A673 (cell line): ENCODE measurements around the gene PRAC1. TPM values are rescaled to one million over a fixed set of nuclear protein-coding genes. Genes with fewer than 3 reads are reported as not detected.

Experiments
- BruUV-seq: library from RNA; stranded (reverse); fragments of 400-500 nt; replicated peaks from 2 replicates; lab custom pipeline; 2021; lab: Mats Ljungman, UMichigan
- CTCF ChIA-PET: fragments of 300-600 bp; sonication (Branson Sonifier 250); formaldehyde crosslinking; loops from one replicate; lab custom pipeline; 2022; ENCODE audit warnings: antibody characterized with exemption; lab: Charles Lee
- POLR2A ChIA-PET: fragments of 300-600 bp; sonication (Branson Sonifier 250); formaldehyde crosslinking; loops from one replicate; lab custom pipeline; 2022; ENCODE audit warnings: antibody characterized with exemption; ENCODE audit not compliant: low non-redundant PET; lab: Charles Lee
- DNase-seq: peaks from one replicate; pipeline ENCODE4 v3.0.0-alpha.2; 2015; ENCODE audit warnings: low spot score
- H3K27ac ChIP-seq: fragments of 200-600 bp; sonication (generic); 2 replicates; pipeline ENCODE4 v1.5.1; 2016; ENCODE audit warnings: mixed run types, low read depth, mild to moderate bottlenecking, mixed read lengths, antibody characterized with exemption, low read length; ENCODE audit not compliant: poor library complexity, severe bottlenecking
- H3K27me3 ChIP-seq: fragments of 200-600 bp; sonication (generic); replicated peaks from 2 replicates; pipeline ENCODE4 v1.6.1; 2017; ENCODE audit warnings: mixed run types, low read depth, mild to moderate bottlenecking, mixed read lengths, antibody characterized with exemption, low read length; ENCODE audit not compliant: insufficient read depth, poor library complexity
- H3K36me3 ChIP-seq: fragments of 200-600 bp; sonication (generic); 2 replicates; pipeline ENCODE4 v1.6.1; 2016; ENCODE audit warnings: mixed run types, mild to moderate bottlenecking, mixed read lengths, antibody characterized with exemption, low read length; ENCODE audit not compliant: insufficient read depth, poor library complexity, severe bottlenecking
- H3K4me1 ChIP-seq: fragments of 200-600 bp; sonication (generic); 2 replicates; pipeline ENCODE4 v1.6.1; 2017; ENCODE audit warnings: mixed run types, mild to moderate bottlenecking, mixed read lengths, antibody characterized with exemption, low read length; ENCODE audit not compliant: insufficient read depth, poor library complexity, severe bottlenecking
- H3K4me3 ChIP-seq: fragments of 200-600 bp; sonication (generic); 2 replicates; pipeline ENCODE4 v1.5.1; 2016; ENCODE audit warnings: low read depth, mixed run types, mild to moderate bottlenecking, mixed read lengths, low read length; ENCODE audit not compliant: poor library complexity, severe bottlenecking
- H3K9me3 ChIP-seq: fragments of 200-600 bp; sonication (generic); 2 replicates; pipeline ENCODE4 v1.6.1; 2016; ENCODE audit warnings: mixed run types, low read depth, mild to moderate bottlenecking, mixed read lengths, antibody characterized with exemption, low read length; ENCODE audit not compliant: poor library complexity, severe bottlenecking
- CTCF ChIP-seq: fragments of 300-800, 200-600 bp; sonication (generic); conservative IDR thresholded peaks from 2 replicates; pipeline ENCODE4 v1.5.1; 2017; ENCODE audit warnings: low read depth, mild to moderate bottlenecking, antibody characterized with exemption, low read length, moderate library complexity, mixed read lengths
- EZH2 ChIP-seq: fragments of 200-600 bp; sonication (generic); IDR thresholded peaks from 2 replicates; pipeline ENCODE4 v1.6.1; 2017; ENCODE audit warnings: borderline replicate concordance, low read depth, mild to moderate bottlenecking, mixed read lengths, antibody characterized with exemption, low read length; ENCODE audit not compliant: poor library complexity, severe bottlenecking
- intact Hi-C: fragments of 100-400 bp; cut with micrococcal nuclease; formaldehyde crosslinking; loops from one replicate; pipeline ENCODE4 v1.10.0; 2022; ENCODE audit not compliant: unreplicated experiment
- total RNA-seq: library from RNA; stranded (reverse); gene quantifications from 2 replicates; pipeline ENCODE4 v1.2.3, GENCODE V29; 2021

Gene PRAC1
- total RNA-seq, 1 experiment from 2014 or later, result 78.3 TPM

GRCh38 chr17:48749621-48750553, 27.6 kb upstream of the PRAC1 start:
- CTCF ChIA-PET, result no interaction called here

GRCh38 chr17:48748718-48749566, 26.6 kb upstream of the PRAC1 start:
- ChIA-PET CTCF (no interaction called here), POLR2A (no interaction called here)
- Histone ChIP-seq H3K4me1 (no peaks in the 10 kb centered on the region), H3K36me3 (no peaks in the 10 kb centered on the region), H3K4me3 (no peak overlapping the region), H3K9me3 (no peaks in the 10 kb centered on the region), H3K27ac (no peak overlapping the region), H3K27me3 (no peaks in the 10 kb centered on the region)
- no peak for DNase-seq
- TF ChIP-seq EZH2 (no peak), CTCF (no peak)
- intact Hi-C loops, result loop anchor here (5.0 kb wide), 1 partner anchor 307 kb away; no protein-coding TSS in a partner anchor
- no TSS peak for BruUV-seq

More at GRCh38 chr17:48749621-48750553, 27.6 kb upstream of the PRAC1 start:
- TF ChIP-seq EZH2 (no peak), CTCF (no peak)
- H3K4me3 ChIP-seq, result no peak overlapping the region
- no peak for DNase-seq
- no TSS peak for BruUV-seq
- no peaks in the 10 kb centered on the region for H3K27me3 ChIP-seq
- POLR2A ChIA-PET, result no interaction called here
- no peaks in the 10 kb centered on the region for H3K4me1 ChIP-seq
- no peaks in the 10 kb centered on the region for H3K36me3 ChIP-seq
- no peak overlapping the region for H3K27ac ChIP-seq
- intact Hi-C loops, result loop anchor here (5.0 to 10.0 kb wide), 2 partner anchors 75 to 308 kb away; no protein-coding TSS in a partner anchor
- H3K9me3 ChIP-seq, result no peaks in the 10 kb centered on the region
